HG02943 (cell line): Measurements from ENCODE around the gene SERTAD2.

Experiments
- ATAC-seq: cut with Tn5 transposase; IDR thresholded peaks from one replicate; pipeline ENCODE4 v1.9.1; 2021; ENCODE audit warnings: mild to moderate bottlenecking, low read depth, moderate library complexity; ENCODE audit not compliant: unreplicated experiment

SERTAD2 gene

DNA sequence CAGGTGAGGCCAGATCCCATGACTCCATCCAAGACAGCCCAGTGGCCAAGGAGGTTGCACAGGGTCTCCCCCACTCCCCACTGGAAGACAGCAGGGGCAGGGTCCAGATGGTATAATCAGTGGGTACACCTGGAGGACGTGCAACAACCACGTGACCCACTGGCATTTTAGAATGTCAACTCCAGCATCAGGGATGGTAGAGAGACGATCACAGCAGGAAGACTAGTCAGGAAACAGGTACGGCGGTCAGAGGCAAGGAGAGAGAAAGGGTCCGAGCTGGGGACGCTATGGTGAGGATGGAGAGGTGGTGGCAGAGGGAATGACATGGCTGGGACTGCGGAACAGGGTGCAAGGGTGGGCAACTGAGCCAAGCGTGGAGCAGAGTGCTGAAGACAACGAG lies 23.0 kb downstream of the SERTAD2 start:
- ATAC-seq: no peak

GRCh38 chr2:64629875-64630274 lies 23.8 kb downstream of the SERTAD2 start:
- no peak for ATAC-seq

DNA sequence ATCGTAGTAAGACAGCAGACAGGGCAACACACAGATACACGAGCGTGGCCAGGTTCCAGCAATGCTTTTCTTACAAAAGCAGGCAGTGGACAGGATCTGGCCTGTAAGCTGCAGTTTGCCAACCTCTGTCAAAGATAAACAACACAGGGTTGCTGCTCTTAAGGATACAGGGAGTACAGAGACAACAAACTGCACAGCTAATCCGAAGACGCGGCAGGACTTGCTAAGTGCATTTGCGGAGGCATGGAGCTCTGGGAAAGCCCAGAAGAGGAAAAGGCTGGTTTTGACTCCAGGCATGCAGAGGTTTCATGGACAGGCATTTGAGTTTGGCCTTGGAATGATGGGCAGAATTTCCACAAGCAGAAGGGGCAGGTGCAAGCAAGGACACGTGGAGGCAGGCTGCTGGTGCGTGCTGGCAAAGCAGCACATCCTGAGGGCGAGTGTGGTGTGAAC lies 24.4 kb downstream of the SERTAD2 start:
- no peak for ATAC-seq

DNA sequence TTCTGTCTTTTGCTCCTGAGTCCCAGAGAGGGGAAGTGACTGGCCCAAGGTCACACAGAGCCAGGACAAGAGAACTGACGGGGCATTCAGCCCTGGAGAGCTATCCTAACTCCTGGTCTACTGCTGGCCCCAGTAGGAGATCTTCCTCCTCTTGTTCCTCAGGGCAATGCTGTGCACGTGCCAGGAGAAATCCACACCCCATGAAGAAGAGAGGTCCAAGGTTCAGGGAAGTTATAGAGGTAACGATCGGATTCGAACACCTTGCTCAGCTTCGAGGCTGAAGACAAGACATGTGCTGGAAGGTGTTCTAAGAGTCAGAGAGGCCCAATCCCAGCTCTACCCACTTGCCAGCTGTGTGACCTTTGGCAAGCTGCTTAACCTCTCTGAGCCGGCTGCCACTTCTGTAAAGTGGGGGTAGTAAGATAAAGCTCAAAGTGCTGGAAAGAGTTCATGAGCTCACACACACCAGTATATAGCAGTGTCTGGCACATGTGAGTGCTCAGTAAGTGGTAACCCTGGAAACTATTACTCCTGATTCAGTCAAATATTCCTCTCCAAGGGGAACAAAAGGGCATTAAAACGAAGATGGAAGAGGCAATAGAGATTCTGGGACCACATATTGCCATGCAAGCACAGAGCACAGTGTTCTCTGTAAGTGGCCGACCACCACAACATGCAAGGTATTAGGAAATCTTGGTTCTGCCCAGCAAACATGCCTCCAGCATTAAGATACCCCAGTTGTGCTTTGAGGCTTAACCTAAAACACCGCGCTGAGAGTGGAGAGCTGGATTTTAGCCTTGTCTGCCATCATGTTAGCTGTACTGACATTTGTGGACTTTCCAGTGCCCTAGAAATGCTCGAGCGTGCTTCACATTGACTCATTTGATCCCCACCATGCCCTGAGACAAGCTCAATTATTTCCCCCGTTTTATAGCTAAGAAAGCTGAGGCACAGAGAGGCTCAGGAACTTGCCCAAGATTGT lies 25.6 kb downstream of the SERTAD2 start:
- no peak for ATAC-seq

GRCh38 chr2:64626963-64627760 lies 26.6 kb downstream of the SERTAD2 start:
- ATAC-seq: no peak

GRCh38 chr2:64626146-64626809 lies 27.4 kb downstream of the SERTAD2 start:
- no peak for ATAC-seq

DNA sequence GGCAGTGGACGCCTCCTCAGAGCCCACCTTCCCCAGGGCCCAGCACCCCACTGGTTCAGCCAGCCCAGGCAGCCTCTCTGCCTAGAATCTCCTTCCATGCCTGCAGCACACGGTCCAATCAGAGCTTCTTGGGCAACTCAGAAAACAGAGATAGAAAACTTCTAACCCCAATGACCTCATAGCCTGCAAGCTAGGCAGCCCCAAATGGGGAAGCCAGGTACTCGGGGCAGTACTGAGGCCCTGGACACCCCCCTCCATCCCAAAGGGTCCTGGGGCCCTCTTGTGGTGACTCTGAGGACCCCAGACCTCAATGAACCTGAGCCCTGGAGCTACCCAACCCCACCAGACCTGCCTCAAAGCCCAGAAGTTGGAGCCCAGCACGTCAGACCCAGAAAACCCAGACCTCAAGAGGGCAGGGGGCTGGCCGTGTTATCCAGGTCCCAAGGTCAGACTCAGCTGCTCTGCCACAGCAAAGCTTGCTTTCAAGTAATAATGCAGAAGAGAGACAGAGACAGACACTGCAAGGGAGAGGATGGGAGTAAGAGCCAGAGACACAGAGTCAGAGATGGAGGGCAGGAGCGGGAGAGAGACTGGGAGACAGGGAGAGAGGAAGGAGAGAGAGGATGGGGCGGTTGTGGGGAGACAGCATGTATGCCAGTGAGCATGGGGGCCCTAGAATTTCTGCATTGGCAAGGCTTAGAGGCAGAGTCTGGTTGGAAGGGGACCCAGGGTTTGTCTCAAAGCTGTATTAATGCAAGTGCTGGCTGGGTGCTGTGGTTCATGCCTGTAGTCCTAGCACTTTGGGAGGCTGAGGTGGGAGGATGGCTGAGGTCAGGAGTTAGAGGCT lies 28.2 kb downstream of the SERTAD2 start:
- ATAC-seq: no peak

GRCh38 chr2:64624862-64625261 lies 28.9 kb downstream of the SERTAD2 start:
- ATAC-seq: no peak

GRCh38 chr2:64624108-64624610 lies 29.6 kb downstream of the SERTAD2 start:
- ATAC-seq: no peak

DNA sequence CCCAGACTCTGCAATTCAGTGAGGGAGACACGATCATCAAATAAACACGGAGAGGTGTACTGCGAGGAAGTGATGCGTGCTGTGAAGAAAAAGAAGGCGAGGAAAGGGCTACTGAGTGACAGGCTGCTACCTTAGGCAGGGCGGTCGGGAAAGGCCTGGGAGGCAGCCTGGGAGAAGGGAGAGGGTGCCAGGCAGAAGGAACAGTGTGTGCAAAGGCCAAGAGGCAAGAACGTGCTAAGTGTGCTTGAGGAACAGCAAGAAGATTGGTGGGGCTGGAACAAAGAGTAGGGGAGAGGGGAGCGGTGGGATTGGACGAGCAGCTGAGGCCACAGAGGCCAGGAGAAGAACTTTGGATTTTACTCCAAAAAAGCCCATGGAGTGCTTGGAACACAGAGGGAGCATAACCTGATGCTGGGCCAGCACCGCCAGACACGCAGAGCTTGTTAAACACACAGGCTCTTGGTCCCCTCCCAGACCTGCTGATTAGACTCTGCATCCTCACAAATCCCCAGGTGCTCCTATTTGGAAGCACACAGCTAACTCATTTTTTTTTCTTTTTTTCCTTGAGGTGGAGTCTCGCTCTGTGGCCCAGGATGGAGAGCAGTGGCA lies 30.4 kb downstream of the SERTAD2 start:
- ATAC-seq: no peak

DNA sequence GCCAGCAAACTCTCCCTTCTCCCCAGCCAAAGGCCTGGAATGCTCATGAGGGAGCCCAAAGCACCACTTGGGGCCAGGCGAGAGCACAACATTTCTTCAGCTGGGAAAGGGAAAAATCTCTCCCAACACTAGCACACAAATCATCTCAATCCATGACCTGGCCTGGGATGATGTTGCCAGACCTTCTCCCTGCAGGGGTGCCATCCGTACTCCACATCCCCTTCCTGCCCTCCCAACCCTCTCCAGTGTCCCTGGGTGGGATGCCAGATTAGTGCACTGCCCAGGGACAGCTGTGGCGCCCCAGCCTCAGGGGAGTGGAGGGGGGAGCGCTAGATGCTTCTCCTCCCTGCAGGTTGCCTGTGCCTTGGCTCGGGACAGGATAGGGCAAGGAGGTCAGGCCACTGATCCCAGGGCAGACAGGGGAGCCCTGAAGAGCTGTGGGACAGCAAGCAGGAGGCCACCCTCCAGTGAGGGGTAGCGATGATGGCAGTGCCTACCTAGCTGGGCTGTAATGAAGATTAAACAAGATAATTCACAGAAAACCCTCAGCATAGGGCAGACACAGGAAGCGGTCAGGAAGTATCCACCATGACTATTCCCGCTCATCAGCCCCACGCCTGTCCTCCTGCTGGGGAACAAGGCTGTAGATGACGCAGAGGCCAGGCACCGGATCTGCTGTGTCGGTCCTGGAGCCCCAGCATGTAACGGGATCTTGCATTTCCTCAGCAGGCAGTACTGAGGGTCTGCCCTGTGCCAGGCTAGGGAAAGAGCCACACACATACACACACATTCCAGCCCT lies 31.1 kb downstream of the SERTAD2 start:
- no peak for ATAC-seq

DNA sequence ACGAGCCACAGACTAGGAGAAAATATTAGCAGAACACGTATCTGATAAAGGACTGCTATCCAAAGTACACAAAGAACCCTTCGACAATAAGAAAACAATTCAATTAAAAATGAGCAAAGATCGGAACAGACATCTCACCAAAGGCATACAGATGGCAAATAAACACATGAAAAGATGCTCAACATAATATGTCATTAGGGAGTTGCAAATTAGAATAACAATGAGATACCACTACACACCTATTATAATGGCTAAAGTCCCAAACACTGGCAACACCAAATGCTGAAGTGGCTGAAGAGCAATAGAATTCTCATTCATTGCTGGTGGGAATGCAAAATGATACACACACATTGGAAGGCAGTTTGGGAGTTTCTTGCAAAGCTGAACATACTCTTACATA lies 33.1 kb downstream of the SERTAD2 start:
- ATAC-seq: no peak

GRCh38 chr2:64617631-64618151 lies 36.0 kb downstream of the SERTAD2 start:
- no peak for ATAC-seq

GRCh38 chr2:64615844-64616536 lies 37.7 kb downstream of the SERTAD2 start:
- no peak for ATAC-seq

GRCh38 chr2:64615192-64615763 lies 38.4 kb downstream of the SERTAD2 start:
- ATAC-seq: no peak

GRCh38 chr2:64613276-64613675 lies 40.4 kb downstream of the SERTAD2 start:
- ATAC-seq: no peak

GRCh38 chr2:64612575-64613195 lies 41.0 kb downstream of the SERTAD2 start:
- no peak for ATAC-seq
